GM06990 (cell line): ENCODE results near the gene TMEM38A.

Experiments
- DNase-seq: peaks from one replicate; pipeline ENCODE4 v3.0.0-alpha.2; 2011; ENCODE audit not compliant: insufficient read length; ENCODE audit errors: extremely low read depth
- H3K27me3 ChIP-seq: replicated peaks from 2 replicates; pipeline ENCODE4 v1.6.0; 2011; ENCODE audit warnings: low read length; ENCODE audit not compliant: control insufficient read depth, insufficient read depth
- H3K36me3 ChIP-seq: 2 replicates; pipeline ENCODE4 v1.5.1; 2011; ENCODE audit warnings: low read length; ENCODE audit not compliant: control insufficient read depth, insufficient read depth
- H3K4me3 ChIP-seq: replicated peaks from 2 replicates; pipeline ENCODE4 v1.5.1; 2011; ENCODE audit warnings: low read depth, mild to moderate bottlenecking, control low read depth, low read length
- CTCF ChIP-seq: IDR thresholded peaks from 2 replicates; pipeline ENCODE4 v1.5.1; 2011; ENCODE audit warnings: low read length, control low read depth, mild to moderate bottlenecking, inconsistent platforms; ENCODE audit not compliant: insufficient read depth, poor library complexity, severe bottlenecking

Gene TMEM38A

GRCh38 chr19:16618248-16618647, 42.7 kb upstream of the TMEM38A start:
- no peak for TF ChIP-seq CTCF
- no peaks in the 10 kb centered on the region for H3K27me3 ChIP-seq
- H3K4me3 ChIP-seq, result no peak overlapping the region
- no peak for DNase-seq
- H3K36me3 ChIP-seq, result peaks cover 5% of the 10 kb centered on the region

GRCh38 chr19:16619457-16619856, 41.5 kb upstream of the TMEM38A start:
- Histone ChIP-seq H3K4me3 (no peak overlapping the region), H3K27me3 (no peaks in the 10 kb centered on the region), H3K36me3 (peaks cover 7% of the 10 kb centered on the region)
- no peak for TF ChIP-seq CTCF
- DNase-seq, result no peak

- TF ChIP-seq CTCF, result no peak
- no peak for DNase-seq
- H3K36me3 ChIP-seq, result peaks cover 10% of the 10 kb centered on the region
- no peaks in the 10 kb centered on the region for H3K27me3 ChIP-seq
- no peak overlapping the region for H3K4me3 ChIP-seq
These were observed 40.9 kb upstream of the TMEM38A start for GRCh38 chr19:16620018-16620417.

GRCh38 chr19:16620584-16620983, 40.4 kb upstream of the TMEM38A start:
- Histone ChIP-seq H3K4me3 (no peak overlapping the region), H3K36me3 (peaks cover 10% of the 10 kb centered on the region), H3K27me3 (no peaks in the 10 kb centered on the region)
- no peak for TF ChIP-seq CTCF
- no peak for DNase-seq

- Histone ChIP-seq H3K36me3 (peaks cover 10% of the 10 kb centered on the region), H3K27me3 (no peaks in the 10 kb centered on the region), H3K4me3 (no peak overlapping the region)
- no peak for TF ChIP-seq CTCF
- DNase-seq, result no peak
These were observed 39.7 kb upstream of the TMEM38A start for GRCh38 chr19:16621165-16621800.

- Histone ChIP-seq H3K4me3 (no peak overlapping the region), H3K36me3 (peaks cover 10% of the 10 kb centered on the region), H3K27me3 (no peaks in the 10 kb centered on the region)
- TF ChIP-seq CTCF, result no peak
- DNase-seq, result no peak
These were observed 37.9 kb upstream of the TMEM38A start for GRCh38 chr19:16623066-16623465.
